GM12878 (cell line): ENCODE measurements around the gene DOCK1.

ENCODE experiments used
- ASH2L ChIP-seq: fragments of 300-600, 200-600 bp; sonication (generic); IDR thresholded peaks from 2 replicates; pipeline ENCODE4 v1.6.1; 2017; ENCODE audit warnings: low read depth, mild to moderate bottlenecking, borderline replicate concordance
- CEBPB ChIP-seq, 2 experiments: fragments of 150-350 bp in 1 of 2; IDR thresholded peaks; 2 replicates each; pipeline ENCODE4 v1.6.1; 2012 to 2014; ENCODE audit warnings: low read depth in 2 of 2, low read length in 2 of 2, borderline replicate concordance in 1 of 2, inconsistent platforms in 1 of 2
- JUNB ChIP-seq: IDR thresholded peaks from 2 replicates; pipeline ENCODE4 v1.6.1; 2016; ENCODE audit warnings: antibody characterized with exemption, mild to moderate bottlenecking
- NFIC ChIP-seq: IDR thresholded peaks from 2 replicates; pipeline ENCODE4 v1.6.1; 2012; ENCODE audit warnings: low read depth, mild to moderate bottlenecking, inconsistent platforms, low read length, moderate library complexity
- TF ChIP-seq, protein P1 (sequence below), 3 experiments: IDR thresholded peaks in 2 of 3; conservative IDR thresholded peaks in 1 of 3; 2 replicates each; pipeline ENCODE4 v1.5.1; 2011; ENCODE audit warnings: low read depth in 3 of 3, low read length in 3 of 3, mild to moderate bottlenecking in 3 of 3, control low read depth in 2 of 3, moderate library complexity in 2 of 3, inconsistent platforms in 1 of 3, mixed read lengths in 1 of 3; ENCODE audit not compliant: control insufficient read depth in 2 of 3, insufficient read depth in 1 of 3; ENCODE audit errors: extremely low read depth in 1 of 3

DNA sequence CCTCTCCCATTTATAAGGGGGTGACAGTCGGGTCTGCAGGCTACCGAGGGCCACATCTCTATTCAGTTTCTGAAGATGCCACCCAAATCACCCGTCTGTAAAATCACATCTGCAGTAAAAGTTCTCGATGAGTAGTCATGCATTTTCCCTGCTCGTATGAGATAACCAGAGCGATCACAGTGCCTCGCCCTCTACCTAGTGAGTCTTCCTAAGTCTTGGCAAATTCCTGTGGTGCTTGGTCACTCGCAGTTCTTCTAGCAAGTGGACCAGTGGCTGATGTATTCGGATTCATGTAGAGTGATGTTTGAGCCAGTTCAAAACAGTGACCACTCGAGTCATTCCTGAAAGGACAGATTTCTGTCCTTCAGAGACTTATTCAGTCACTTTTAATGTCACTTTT is 246.3 kb downstream of the DOCK1 start:
- TF ChIP-seq, protein P1, sequence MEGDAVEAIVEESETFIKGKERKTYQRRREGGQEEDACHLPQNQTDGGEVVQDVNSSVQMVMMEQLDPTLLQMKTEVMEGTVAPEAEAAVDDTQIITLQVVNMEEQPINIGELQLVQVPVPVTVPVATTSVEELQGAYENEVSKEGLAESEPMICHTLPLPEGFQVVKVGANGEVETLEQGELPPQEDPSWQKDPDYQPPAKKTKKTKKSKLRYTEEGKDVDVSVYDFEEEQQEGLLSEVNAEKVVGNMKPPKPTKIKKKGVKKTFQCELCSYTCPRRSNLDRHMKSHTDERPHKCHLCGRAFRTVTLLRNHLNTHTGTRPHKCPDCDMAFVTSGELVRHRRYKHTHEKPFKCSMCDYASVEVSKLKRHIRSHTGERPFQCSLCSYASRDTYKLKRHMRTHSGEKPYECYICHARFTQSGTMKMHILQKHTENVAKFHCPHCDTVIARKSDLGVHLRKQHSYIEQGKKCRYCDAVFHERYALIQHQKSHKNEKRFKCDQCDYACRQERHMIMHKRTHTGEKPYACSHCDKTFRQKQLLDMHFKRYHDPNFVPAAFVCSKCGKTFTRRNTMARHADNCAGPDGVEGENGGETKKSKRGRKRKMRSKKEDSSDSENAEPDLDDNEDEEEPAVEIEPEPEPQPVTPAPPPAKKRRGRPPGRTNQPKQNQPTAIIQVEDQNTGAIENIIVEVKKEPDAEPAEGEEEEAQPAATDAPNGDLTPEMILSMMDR (IDR thresholded peaks at IDR 0.05 in 2 of 3, conservative IDR thresholded peaks at IDR 0.05 in 1 of 3; ENCODE audit: control insufficient read depth in 2 of 3, extremely low read depth in 1 of 3, insufficient read depth in 1 of 3, low read depth in 3 of 3, low read length in 3 of 3): no peak
- TF ChIP-seq JUNB (no peak), NFIC (no peak), CEBPB (IDR thresholded peaks at IDR 0.05; ENCODE audit: borderline replicate concordance in 1 of 2, low read depth in 2 of 2, low read length in 2 of 2) (no peak), ASH2L (no peak)
